NCI-H2227 (cell line): ENCODE results near the gene TAF6L.
A peak's percentile ranks its signal among the peaks of the same experiment; 100 is the strongest.
"Not testable (repeated sequence)": the region's sequence is repeated elsewhere in the genome, so short reads cannot be mapped to it uniquely, and the experiment has no call there.

ENCODE experiments used
- DNase-seq: peaks from one replicate; lab custom pipeline; 2025; ENCODE audit not compliant: unreplicated experiment; lab: John Stamatoyannopoulos, UW

The TAF6L gene, protein sequence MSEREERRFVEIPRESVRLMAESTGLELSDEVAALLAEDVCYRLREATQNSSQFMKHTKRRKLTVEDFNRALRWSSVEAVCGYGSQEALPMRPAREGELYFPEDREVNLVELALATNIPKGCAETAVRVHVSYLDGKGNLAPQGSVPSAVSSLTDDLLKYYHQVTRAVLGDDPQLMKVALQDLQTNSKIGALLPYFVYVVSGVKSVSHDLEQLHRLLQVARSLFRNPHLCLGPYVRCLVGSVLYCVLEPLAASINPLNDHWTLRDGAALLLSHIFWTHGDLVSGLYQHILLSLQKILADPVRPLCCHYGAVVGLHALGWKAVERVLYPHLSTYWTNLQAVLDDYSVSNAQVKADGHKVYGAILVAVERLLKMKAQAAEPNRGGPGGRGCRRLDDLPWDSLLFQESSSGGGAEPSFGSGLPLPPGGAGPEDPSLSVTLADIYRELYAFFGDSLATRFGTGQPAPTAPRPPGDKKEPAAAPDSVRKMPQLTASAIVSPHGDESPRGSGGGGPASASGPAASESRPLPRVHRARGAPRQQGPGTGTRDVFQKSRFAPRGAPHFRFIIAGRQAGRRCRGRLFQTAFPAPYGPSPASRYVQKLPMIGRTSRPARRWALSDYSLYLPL

DNA sequence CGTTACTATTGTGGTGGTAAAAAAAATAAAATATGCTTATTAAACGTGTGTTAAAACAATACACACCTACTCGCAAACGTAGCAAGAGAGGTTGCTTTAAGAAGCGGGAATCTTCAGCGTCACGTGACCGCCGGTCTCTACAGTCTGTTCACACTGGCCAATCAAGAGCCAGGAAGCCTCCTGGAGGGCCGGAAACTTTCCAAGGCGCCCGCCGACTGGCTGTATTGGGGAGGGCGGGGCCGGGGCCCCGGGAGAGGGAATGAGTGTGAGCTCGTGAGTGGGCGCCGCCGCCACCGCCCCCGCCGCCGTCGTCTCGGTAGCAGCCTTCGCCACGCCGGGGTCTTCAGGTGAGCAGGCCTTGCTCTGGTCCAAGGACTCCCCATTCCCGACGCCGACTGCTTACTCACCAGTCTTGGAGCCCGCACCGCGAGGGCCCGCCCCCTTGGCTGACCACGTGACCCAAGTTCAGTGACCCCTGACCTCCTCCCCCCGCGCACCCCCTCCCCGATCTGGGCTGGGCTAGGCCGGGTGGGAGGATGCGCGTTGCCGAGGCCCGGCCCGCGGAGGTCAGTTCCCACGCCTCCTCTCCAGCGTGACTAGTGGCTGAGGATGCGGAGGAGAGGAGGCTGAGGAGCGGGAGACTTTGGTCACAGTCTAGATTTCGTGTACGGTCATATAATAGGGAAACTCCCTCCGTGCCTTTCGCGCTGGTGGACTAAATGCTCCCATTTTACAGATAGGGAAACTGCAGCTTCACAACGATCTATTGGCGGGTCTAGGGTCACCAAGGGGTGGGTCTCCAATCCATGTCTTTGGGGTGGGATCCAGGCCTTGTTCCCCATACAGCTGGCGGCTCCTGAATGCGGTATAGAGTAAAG is at the start of gene TAF6L:
TSS of gene TAF6L (plus strand) at position 253 of the 878 bp plus-strand sequence. CDS start 4,388 bp downstream, outside the sequence.
- DNase-seq = peak; percentile 99

GRCh38 chr11:62721994-62722393 is 49.2 kb upstream of the TAF6L start:
- DNase-seq = no peak

DNA sequence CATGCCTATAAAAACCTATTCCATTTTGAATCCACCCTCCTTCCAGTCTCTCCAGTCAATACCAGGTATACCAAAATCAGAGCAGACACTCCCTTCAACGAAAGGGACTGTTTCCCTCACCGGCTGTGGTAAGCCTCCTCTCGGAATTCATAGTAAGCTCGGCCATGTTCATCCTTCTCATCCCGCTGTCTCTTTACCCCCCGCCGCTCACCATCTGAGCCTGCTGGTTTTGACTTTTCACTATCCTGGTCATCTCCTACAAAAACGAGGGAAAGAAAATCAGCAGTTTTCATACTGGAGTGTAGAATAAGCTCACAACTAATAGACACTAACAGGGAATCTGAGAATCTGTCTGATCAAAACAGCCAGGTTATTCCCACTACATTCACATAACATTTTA is 47.0 kb upstream of the TAF6L start:
- peak; percentile 39 for DNase-seq

- no peak for DNase-seq
These were observed 45.5 kb upstream of the TAF6L start for GRCh38 chr11:62725646-62726045.

DNA sequence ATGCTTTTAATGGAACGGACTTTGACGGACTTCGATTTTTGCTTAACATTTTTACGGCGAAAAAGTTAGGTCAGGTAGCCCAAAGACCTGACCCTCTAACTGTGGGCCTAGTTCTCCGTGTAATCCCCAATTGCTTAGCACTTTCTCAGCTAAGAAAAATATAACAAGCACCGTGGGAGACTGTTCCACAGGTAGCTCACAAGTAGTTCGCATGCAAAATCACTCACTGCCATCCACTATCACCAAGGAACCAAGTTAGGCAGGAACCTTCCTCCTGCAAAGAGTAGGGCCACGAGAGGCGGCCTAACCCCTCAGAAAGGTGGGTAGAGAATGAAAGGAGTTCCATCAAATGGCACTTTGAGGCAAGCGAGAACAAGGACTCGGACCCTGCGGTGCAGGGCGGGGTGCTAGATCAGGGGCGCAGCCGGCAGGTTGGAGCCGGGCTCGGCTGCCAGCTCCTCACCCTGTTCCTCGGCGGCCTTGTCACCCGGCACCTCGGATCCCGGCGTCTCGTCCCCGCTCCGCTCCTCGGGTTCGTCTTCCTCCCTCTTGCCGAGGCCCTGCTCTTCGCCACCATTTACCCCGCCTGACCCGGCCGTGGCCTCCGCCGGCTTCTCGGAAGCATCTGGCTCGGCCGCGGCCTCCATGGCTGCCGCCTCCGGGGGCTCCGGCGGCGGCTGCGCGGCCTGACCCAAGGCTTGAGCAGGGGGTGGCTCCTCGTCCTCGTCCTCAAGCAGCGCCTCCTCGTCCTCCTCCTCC is 44.9 kb upstream of the TAF6L start:
- DNase-seq = peak; percentile 50

DNA sequence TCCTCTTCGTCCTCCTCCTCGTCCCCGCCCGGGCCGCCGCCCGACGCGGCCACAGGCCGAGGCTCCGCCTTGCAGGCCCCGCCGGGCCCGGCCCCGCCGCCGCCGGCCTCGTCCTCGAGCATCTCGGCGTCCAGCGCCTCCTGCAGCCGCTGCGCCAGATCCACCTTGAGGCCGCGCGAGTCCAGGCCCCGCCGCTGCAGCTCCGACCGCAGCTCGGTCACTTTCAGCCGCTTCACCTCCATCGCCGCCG is 44.4 kb upstream of the TAF6L start:
- no peak for DNase-seq

DNA sequence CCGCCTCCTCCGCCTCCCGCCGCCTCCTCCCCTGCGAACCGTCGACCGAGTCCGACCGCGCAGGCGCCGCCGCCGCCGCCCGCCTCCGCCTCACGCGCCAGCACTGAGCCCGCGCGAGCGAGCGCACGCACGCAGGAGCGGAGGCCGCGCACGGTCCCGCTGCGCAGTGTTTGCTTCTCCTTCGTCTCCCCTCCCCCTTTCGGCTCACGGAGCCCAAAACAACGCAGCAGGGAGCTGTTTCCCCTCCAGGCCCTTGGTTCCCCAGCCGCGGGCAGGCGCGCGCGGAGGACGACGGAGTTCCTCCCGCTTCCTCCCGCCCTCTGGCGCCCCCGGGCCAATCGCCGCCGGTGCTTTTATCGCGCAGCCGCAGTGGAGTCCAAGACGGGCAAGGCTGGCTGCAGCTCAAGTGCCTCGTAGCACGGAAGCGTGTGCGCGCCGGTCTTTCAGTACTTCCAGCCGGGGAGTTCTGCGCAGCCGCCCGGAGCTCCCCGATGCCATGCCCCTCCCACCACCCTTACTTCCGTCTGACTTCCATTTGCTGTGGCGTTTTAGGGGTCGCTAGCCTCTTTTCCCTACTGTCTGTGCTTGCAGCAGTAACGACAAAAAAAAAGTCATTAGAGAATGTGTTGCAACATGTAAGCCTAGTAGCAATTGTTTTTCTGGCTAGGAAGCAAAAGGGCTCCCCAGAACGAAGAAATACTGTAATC is 43.9 kb upstream of the TAF6L start, which contains the start of gene HNRNPUL2:
TSS of gene HNRNPUL2 (minus strand) at position 293 of the 707 bp plus-strand sequence. CDS start 301 bp downstream, outside the sequence.
- peak; percentile 99 for DNase-seq

DNA sequence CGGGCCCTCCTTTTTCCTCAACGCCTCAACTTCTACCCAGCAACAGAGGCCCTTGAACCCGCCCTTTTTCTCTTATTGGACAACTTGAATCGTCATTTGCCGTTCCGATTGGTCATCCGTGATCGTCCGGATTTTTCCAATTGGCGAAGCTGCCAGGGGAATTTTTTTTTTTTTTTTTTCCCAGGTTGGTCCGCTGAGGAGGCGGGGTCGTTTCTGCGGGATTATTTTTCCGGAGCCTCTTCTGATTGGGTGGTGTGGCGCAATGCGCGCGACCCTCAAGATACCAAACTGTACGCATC is 43.4 kb upstream of the TAF6L start:
- DNase-seq = peak; percentile 99

DNA sequence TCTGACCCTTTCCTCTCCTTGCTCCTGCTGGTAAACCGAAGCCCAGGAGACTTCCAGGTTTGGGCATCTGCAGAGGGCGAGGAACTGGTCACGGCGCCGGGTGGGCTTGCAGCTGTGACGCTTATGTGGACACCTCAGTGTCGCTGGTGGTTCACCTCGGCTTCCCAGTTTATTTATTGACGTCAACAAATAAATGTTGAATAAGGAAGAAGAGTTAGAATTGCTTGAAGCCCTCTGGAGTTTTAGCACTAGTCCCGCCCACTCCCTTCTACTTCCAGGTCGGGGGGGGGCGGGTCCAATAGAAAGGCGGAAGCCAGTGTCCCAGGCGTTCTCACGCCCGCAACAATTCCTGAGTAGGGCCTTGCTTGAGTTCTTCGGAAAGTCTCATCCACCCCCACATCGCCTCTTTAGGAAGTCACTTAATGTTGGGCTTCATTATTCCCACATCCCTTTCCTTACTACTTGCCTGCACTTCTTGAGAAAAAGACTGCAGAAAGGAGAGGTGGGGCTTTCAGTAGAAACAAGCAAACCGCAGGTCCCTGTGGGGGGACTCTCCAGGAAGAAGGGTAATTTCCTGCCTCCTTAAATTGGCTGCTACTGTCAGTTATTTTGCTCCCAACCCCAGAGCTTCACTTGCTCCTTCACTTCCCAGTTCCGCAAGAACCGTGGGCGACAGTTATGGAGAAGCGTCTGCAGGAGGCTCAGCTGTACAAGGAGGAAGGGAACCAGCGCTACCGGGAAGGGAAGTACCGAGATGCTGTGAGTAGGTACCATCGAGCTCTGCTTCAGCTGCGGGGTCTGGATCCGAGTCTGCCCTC is 42.8 kb upstream of the TAF6L start, which contains the start of gene TTC9C:
TSS of gene TTC9C (plus strand) at position 316 of the 818 bp plus-strand sequence. CDS start at position 679, 363 bp downstream.
- peak; percentile 88 for DNase-seq

DNA sequence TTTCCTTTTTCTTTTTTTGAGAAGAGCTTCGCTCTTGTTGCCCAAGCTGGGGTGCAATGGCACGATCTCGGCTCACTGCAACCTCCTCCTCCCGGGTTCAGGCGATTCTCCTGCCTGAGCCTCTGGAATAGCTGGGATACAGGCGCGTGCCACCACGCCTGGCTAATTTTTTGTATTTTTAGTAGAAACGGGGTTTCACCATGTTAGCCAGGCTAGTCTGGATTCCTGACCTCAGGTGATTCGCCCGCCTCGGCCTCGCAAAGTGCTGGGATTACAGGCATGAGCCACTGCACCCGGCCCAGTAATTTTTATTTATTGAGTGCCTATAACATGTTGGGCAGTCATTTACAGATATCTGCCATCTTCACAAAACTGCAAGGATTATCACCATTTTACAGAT is 41.1 kb upstream of the TAF6L start:
- DNase-seq = not testable (repeated sequence)

DNA sequence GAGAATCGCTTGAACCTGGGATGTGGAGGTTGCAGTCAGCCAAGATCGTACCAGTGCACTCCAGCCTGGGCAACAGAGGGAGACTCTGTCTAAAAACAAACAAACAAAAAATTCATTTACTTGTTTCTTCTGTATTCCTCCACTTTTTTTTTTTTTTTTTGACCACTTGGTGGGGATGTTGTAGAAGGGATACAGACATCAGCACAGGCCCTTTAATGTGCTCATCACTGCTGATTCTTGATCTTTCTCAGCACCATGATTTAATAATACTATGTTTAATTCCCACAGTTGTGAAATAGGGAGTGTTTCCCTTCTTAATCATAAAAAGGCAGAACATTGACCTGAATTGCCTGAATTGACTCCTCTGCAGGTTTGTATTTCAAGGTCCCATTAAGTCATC is 38.4 kb upstream of the TAF6L start:
- peak; percentile 34 for DNase-seq

- DNase-seq = no peak
These were observed 34.0 kb upstream of the TAF6L start for GRCh38 chr11:62737196-62737595.

- no peak for DNase-seq
These were observed 23.6 kb upstream of the TAF6L start for GRCh38 chr11:62747475-62748160.

DNA sequence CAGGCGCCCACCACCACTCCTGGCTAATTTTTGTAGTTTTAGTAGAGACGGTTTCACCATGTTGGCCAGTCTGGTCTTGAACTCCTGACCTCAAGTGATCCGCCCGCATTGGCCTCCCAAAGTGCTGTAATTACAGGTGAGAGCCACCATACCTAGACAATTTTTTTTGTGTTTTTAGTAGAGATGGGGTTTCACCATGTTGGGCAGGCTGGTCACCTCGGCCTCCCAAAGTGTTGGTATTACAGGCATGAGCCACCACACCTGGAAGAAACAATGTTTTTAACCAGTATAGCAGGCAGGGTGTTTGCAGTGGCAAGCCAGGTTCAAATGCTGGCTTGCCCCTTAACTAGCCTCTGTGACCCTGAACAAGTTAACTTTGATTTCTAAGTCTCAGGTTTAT is 21.3 kb upstream of the TAF6L start:
- not testable (repeated sequence) for DNase-seq

GRCh38 chr11:62752177-62752785 is 18.9 kb upstream of the TAF6L start:
- no peak for DNase-seq

- DNase-seq = no peak
These were observed 18.0 kb upstream of the TAF6L start for GRCh38 chr11:62752994-62753735.

DNA sequence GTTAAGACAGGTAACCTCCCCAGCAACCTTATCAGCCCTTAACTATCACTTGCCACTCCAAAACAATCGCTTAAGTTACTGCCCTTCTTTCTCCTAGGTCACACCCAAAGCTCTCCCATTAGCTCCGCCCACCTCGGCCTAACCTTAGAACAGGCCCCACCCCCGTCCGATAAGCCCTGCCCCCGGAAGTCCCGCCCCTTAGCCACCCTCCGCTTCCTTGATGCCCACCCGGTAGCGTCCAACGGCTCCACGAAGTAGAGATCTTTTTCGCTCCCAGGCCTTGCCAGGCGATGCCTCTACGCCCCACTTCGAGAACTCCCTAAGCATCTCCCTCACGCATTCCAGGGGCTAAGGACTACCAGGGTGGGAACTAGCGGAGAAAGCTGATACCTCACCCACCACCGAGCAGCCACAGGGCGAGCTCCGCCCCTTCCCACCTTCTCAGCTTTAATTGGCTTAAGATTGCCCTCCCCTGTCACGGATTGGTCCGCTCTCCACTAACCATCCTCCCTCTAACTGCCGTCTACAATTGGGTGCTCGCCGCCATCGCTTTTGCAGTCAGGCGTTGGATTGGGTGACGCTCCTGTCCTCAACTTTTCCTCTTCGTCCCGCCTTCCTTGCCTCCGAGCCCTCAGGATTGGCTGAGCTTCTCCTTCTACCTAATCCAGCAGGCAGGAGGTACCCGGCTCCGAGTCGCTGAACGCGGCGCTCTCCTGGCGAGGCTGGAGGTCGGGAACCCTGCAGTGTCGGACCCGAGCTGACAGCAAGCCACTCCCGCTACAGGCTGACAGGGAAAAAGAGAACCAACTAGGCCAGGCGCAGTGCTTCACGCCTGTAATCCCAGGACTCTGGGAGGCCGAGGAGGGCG is 17.2 kb upstream of the TAF6L start, which contains the start of gene ZBTB3:
TSS of gene ZBTB3 (minus strand) at position 425 of the 868 bp plus-strand sequence. CDS start 496 bp downstream, outside the sequence.
- DNase-seq = peak; percentile 98
